GM12878 (cell line): ENCODE results near the gene RPRD1A. TPM values are rescaled to one million over a fixed set of nuclear protein-coding genes. Genes with fewer than 3 reads are reported as not detected.
"Not testable (repeated sequence)": the region's sequence is repeated elsewhere in the genome, so short reads cannot be mapped to it uniquely, and the experiment has no call there.

ENCODE experiments used
- ATAC-seq: fragments of 200-7000 bp; cut with Tn5 transposase; 3 replicates; pipeline ENCODE4 v1.9.1; 2020; ENCODE audit warnings: mild to moderate bottlenecking, moderate library complexity
- BruUV-seq: library from RNA; stranded (reverse); fragments of 400-500 nt; replicated peaks from 2 replicates; lab custom pipeline; 2021; lab: Mats Ljungman, UMichigan
- CTCF ChIA-PET: fragments of 300-600 bp; sonication (Branson Sonifier 250); formaldehyde crosslinking; extraction: SDS; loops from one replicate; lab custom pipeline; 2021; ENCODE audit warnings: inconsistent platforms; lab: Yijun Ruan, JAX
- POLR2A ChIA-PET: fragments of 350-600 bp; formaldehyde crosslinking; extraction: SDS; loops from one replicate; lab custom pipeline; 2021; ENCODE audit warnings: inconsistent platforms; lab: Charles Lee
- RAD21 ChIA-PET: fragments of 300-600 bp; sonication (Branson Sonifier 250); formaldehyde crosslinking; loops from one replicate; lab custom pipeline; 2023; ENCODE audit warnings: antibody characterized with exemption; ENCODE audit not compliant: unreplicated experiment; lab: Charles Lee
- SMC1A ChIA-PET: fragments of 300-600 bp; sonication (Branson Sonifier 250); formaldehyde crosslinking; loops from one replicate; lab custom pipeline; 2023; ENCODE audit not compliant: unreplicated experiment, uncharacterized antibody; lab: Charles Lee
- DNase-seq: peaks from one replicate; pipeline ENCODE4 v3.0.0-alpha.2; 2011; ENCODE audit warnings: low read depth, low spot score
- FAIRE-seq: peaks from 3 replicates; lab custom pipeline; 2011; peaks lifted over from hg19 to GRCh38; lab: Jason Lieb, UNC
- H2AFZ ChIP-seq: 2 replicates; pipeline ENCODE4 v1.6.0; 2011; ENCODE audit warnings: low read depth, low read length, control low read depth; ENCODE audit not compliant: control insufficient read depth
- H3K27ac ChIP-seq: 2 replicates; pipeline ENCODE4 v1.5.1; 2011; ENCODE audit warnings: control low read depth; ENCODE audit not compliant: control insufficient read depth, insufficient read depth
- H3K27me3 ChIP-seq, 2 experiments: replicated peaks in 1 of 2; 2 replicates each; pipeline versions ENCODE4 v1.6.0 to v1.6.1; 2011; ENCODE audit warnings: low read length in 1 of 2; ENCODE audit not compliant: control insufficient read depth in 2 of 2, insufficient read depth in 2 of 2
- H3K36me3 ChIP-seq, 2 experiments: 2 replicates each; pipeline ENCODE4 v1.5.1; 2011; ENCODE audit warnings: low read length in 1 of 2; ENCODE audit not compliant: control insufficient read depth in 2 of 2, insufficient read depth in 2 of 2
- H3K4me1 ChIP-seq: 2 replicates; pipeline ENCODE4 v1.6.1; 2011; ENCODE audit warnings: mild to moderate bottlenecking, low read length, moderate library complexity, mixed read lengths; ENCODE audit not compliant: control insufficient read depth, insufficient read depth
- H3K4me2 ChIP-seq: 2 replicates; pipeline ENCODE4 v1.6.0; 2011; ENCODE audit warnings: control low read depth; ENCODE audit not compliant: control insufficient read depth, insufficient read depth
- H3K4me3 ChIP-seq: fragments of 200-600 bp; sonication (generic); 2 replicates; pipeline ENCODE4 v1.5.1; 2016
- H3K79me2 ChIP-seq: 2 replicates; pipeline ENCODE4 v1.6.0; 2011; ENCODE audit warnings: low read length; ENCODE audit not compliant: control insufficient read depth, insufficient read depth
- H3K9ac ChIP-seq: 2 replicates; pipeline ENCODE4 v1.8.0; 2011; ENCODE audit warnings: low read length, control low read depth, mixed read lengths; ENCODE audit not compliant: control insufficient read depth, insufficient read depth
- H3K9me3 ChIP-seq: replicated peaks from 3 replicates; pipeline ENCODE4 v1.5.1; 2011; ENCODE audit warnings: mild to moderate bottlenecking, low read length; ENCODE audit not compliant: control insufficient read depth, insufficient read depth
- H4K20me1 ChIP-seq: 2 replicates; pipeline ENCODE4 v1.6.0; 2011; ENCODE audit not compliant: control insufficient read depth, insufficient read depth
- BCL11A ChIP-seq: IDR thresholded peaks from 2 replicates; pipeline ENCODE4 v1.6.1; 2011; ENCODE audit warnings: low read depth, low read length
- BCL3 ChIP-seq: IDR thresholded peaks from 2 replicates; pipeline ENCODE4 v1.6.1; 2011; ENCODE audit warnings: borderline replicate concordance, low read depth, mild to moderate bottlenecking, moderate library complexity, low read length; ENCODE audit not compliant: insufficient read depth, poor library complexity, severe bottlenecking
- CREM ChIP-seq: IDR thresholded peaks from 2 replicates; pipeline ENCODE4 v1.6.1; 2014; ENCODE audit warnings: antibody characterized with exemption, low read depth
- ETV6 ChIP-seq, 2 experiments: fragments of 450-650 bp in 1 of 2; IDR thresholded peaks in 1 of 2; conservative IDR thresholded peaks in 1 of 2; 2 replicates each; pipeline ENCODE4 v1.6.1; 2014; ENCODE audit warnings: antibody characterized with exemption in 1 of 2, borderline replicate concordance in 1 of 2, low read depth in 1 of 2, mild to moderate bottlenecking in 1 of 2, moderate library complexity in 1 of 2
- JUND ChIP-seq: IDR thresholded peaks from 2 replicates; pipeline ENCODE4 v1.6.1; 2012; ENCODE audit warnings: low read depth, mild to moderate bottlenecking, low read length, improper control_type of control experiment, moderate library complexity
- NFIC ChIP-seq: IDR thresholded peaks from 2 replicates; pipeline ENCODE4 v1.6.1; 2012; ENCODE audit warnings: low read depth, mild to moderate bottlenecking, inconsistent platforms, low read length, moderate library complexity
- PAX5 ChIP-seq: IDR thresholded peaks from 2 replicates; pipeline ENCODE4 v1.6.1; 2011; ENCODE audit warnings: low read depth, low read length, borderline replicate concordance
- POLR2AphosphoS2 ChIP-seq: IDR thresholded peaks from 2 replicates; pipeline ENCODE4 v1.6.1; 2011; ENCODE audit warnings: low read depth, mild to moderate bottlenecking, low read length, improper control_type of control experiment, moderate library complexity
- POU2F2 ChIP-seq: IDR thresholded peaks from 3 replicates; pipeline ENCODE4 v1.6.1; 2011; ENCODE audit warnings: low read depth, mild to moderate bottlenecking, low read length, borderline replicate concordance
- SUPT20H ChIP-seq: IDR thresholded peaks from 2 replicates; pipeline ENCODE4 v1.6.1; 2011; ENCODE audit warnings: low read depth, mild to moderate bottlenecking, low read length, moderate library complexity, borderline replicate concordance; ENCODE audit not compliant: control insufficient read depth
- YY1 ChIP-seq: IDR thresholded peaks from 2 replicates; pipeline ENCODE4 v1.6.1; 2011; ENCODE audit warnings: low read depth, mild to moderate bottlenecking, low read length
- WGBS: methylation state at CpG from one replicate; pipeline ENCODE4 v1.1.6; 2016; ENCODE audit warnings: low lambda C conversion rate; ENCODE audit not compliant: insufficient replicate concordance, insufficient coverage; ENCODE audit errors: missing lambda C conversion rate; 5-methylcytosine and 5-hydroxymethylcytosine counted together
- in situ Hi-C: fragments of 300-500 bp; cut with MboI; formaldehyde crosslinking; loops from 9 replicates; pipeline ENCODE4 v1.14.3; 2018; ENCODE audit warnings: mixed read lengths
- intact Hi-C: fragments of 100-400 bp; cut with micrococcal nuclease; formaldehyde crosslinking; loops from one replicate; pipeline ENCODE4 v1.14.2; 2022; ENCODE audit not compliant: unreplicated experiment
- polyA plus RNA-seq, 11 experiments: library from polyadenylated mRNA; depleted of rRNA in 4 of 11; unstranded in 6 of 11; stranded (reverse) in 5 of 11; fragments of >200 nt; fragmentation: Nextera tagmentation in 4 of 11; fragmentation: Illumina TruSeq in 1 of 11; extraction: Ambion mirVana in 4 of 11; extraction: Trizol in 1 of 11; gene quantifications; 1 replicate in 1 of 11; 2 replicates in 10 of 11; pipeline versions ENCODE4 v1.2.1 to v1.2.3, GENCODE V29; 2011 to 2016; ENCODE audit warnings: inconsistent platforms in 2 of 11, missing spikeins in 2 of 11, low read depth in 1 of 11
- total RNA-seq, 4 experiments: library from RNA; depleted of rRNA in 3 of 4; stranded (reverse); fragments of >200 nt in 3 of 4; fragmentation: Illumina TruSeq in 1 of 4; extraction: Trizol in 1 of 4; gene quantifications; 2 replicates each; pipeline versions ENCODE4 v1.2.1 to v1.2.3, GENCODE V29; 2013 to 2021

The RPRD1A gene
- total and polyA plus RNA-seq, 10 of the 15 experiments (the other 5 are each of a cell fraction or from before 2014, with no cell fraction given) = 16.2 to 66.2 (median 36.2) TPM

DNA sequence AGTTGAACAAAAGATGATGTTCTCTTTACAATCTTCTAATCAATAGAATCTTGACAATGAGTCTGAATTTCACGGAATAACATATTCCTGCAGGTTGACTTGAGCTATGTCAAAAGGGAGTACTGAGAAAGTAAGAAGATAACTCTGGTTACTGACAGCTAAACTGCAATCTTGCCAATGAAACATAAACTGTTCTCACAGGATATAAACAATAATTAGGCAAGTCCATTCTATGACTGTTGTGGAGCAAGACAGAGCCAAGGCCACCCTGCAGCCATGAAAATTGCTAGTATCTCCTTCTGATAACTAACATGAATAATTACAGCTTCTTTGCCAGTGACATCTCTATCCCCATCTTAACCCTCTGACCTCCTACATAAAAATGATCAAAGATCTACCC lies 6.3 kb upstream of the RPRD1A start (continued):
- TF ChIP-seq JUND (no peak), SUPT20H (no peak), BCL11A (no peak), PAX5 (no peak)

DNA sequence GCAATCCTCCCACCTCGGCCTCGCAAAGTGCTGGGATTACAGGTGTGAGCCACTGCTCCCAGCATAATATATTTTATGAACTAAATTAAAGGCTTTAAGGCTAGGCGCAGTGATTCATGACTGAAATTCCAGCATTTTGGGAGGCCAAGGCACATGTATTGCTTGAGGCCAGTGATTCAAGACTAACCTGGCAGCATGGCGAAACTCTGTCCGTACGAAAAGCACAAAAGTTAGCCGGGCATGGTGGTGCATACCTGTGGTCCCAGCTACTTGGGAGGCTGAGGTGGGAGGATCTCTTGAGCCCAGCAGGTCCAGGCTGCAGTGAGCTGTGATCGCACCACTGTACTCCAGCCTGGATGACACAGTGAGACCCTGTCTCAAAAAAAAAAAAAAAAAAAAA lies 5.0 kb upstream of the RPRD1A start:
- H3K9ac ChIP-seq, RAD21 ChIA-PET, H3K4me3 ChIP-seq, H3K27ac ChIP-seq, H3K4me2 ChIP-seq, BruUV-seq, H3K36me3 ChIP-seq, SMC1A ChIA-PET, intact Hi-C loops, H3K79me2 ChIP-seq, DNase-seq, H2AFZ ChIP-seq, H3K27me3 ChIP-seq, H3K4me1 ChIP-seq, ATAC-seq, H3K9me3 ChIP-seq, H4K20me1 ChIP-seq, in situ Hi-C loops, FAIRE-seq: not testable (repeated sequence)
- WGBS = 90% methylated on average over 8 of the region's 8 CpGs
- CTCF ChIA-PET = interaction anchor here (1.3 kb wide), 1 partner anchor 56 kb away, joined by 4 read pairs; no protein-coding TSS in a partner anchor
- POLR2A ChIA-PET = interaction anchor here (0.7 kb wide), 1 partner anchor 593 kb away, joined by 5 read pairs; no protein-coding TSS in a partner anchor

- ATAC-seq = peak; percentile 21
- SMC1A ChIA-PET = interaction anchor here (0.9 to 4.6 kb wide), 4 partner anchors 10 to 94 kb away, joined by 3 to 21 read pairs (median 5); partner anchors contain the start of gene RMP24
- Histone ChIP-seq H2AFZ (no peak overlapping the region), H3K9ac (peak overlapping the region; percentile 72), H4K20me1 (no peaks in the 10 kb centered on the region), H3K4me2 (peak overlapping the region; percentile 84), H3K36me3 (no peaks in the 10 kb centered on the region), H3K79me2 (peaks cover 52% of the 10 kb centered on the region), H3K27me3 (no peaks in the 10 kb centered on the region), H3K4me3 (peak overlapping the region; percentile 89), H3K27ac (peak overlapping the region; percentile 72), H3K4me1 (no peaks in the 10 kb centered on the region), H3K9me3 (no peaks in the 10 kb centered on the region; the same call in 1 of the 3 replicates)
- BruUV-seq = no TSS peak
- WGBS = 0% methylated on average over 5 of the region's 5 CpGs
- TF ChIP-seq POU2F2 (no peak), YY1 (no peak), CREM (no peak), POLR2AphosphoS2 (no peak), NFIC (no peak), ETV6 (conservative IDR thresholded peaks at IDR 0.05 in 1 of 2, IDR thresholded peaks at IDR 0.05 in 1 of 2; ENCODE audit: borderline replicate concordance in 1 of 2, low read depth in 1 of 2) (no peak), BCL3 (no peak)
- peak; percentile 49 for FAIRE-seq
- no peak for DNase-seq
- RAD21 ChIA-PET = interaction anchor here (0.8 to 2.4 kb wide), 6 partner anchors 9 to 217 kb away, joined by 3 to 6 read pairs (median 4); no protein-coding TSS in a partner anchor
- POLR2A ChIA-PET = interaction anchor here (1.2 to 1.5 kb wide), 2 partner anchors 9 to 62 kb away, joined by 5 to 7 read pairs; partner anchors contain the start of gene SLC39A6
- in situ Hi-C loops (no loop called here), intact Hi-C loops (loop anchor here (2.0 to 10.0 kb wide), 3 partner anchors 62 to 492 kb away; partner anchors contain the start of genes ELP2, RMP24 and SLC39A6)
- CTCF ChIA-PET = interaction anchor here (0.8 to 2.0 kb wide), 4 partner anchors 9 to 218 kb away, joined by 3 to 5 read pairs (median 4); no protein-coding TSS in a partner anchor
Measured at GRCh38 chr18:36066686-36067054, 689 bp downstream of the RPRD1A start.
